Left lung (tissue), 10 donors: ENCODE measurements around the gene LRMDA. TPM values are rescaled to one million over a fixed set of nuclear protein-coding genes. Genes with fewer than 3 reads are reported as not detected.

ENCODE experiments used
- ATAC-seq: fragments of 200-7000 bp; cut with Tn5 transposase; one replicate; pipeline ENCODE4 v1.9.1; 2020; ENCODE audit warnings: moderate library complexity
- DNase-seq, 4 donors: peaks; one replicate each; pipeline ENCODE4 v3.0.0-alpha.2; 2013 to 2020
- H3K27ac ChIP-seq, 2 donors: fragments of 200-600 bp; sonication (generic) in 1 of 2; one replicate each; pipeline versions ENCODE4 v1.5.0 to v1.8.0; 2020 to 2021
- H3K27me3 ChIP-seq, 2 donors: fragments of 200-600 bp; sonication (generic) in 1 of 2; one replicate each; pipeline versions ENCODE4 v1.5.0 to v1.8.0; 2020 to 2021
- H3K36me3 ChIP-seq, 2 donors: fragments of 200-600 bp; sonication (generic) in 1 of 2; one replicate each; pipeline versions ENCODE4 v1.5.0 to v1.8.0; 2020 to 2021
- H3K4me1 ChIP-seq, 2 donors: fragments of 200-600 bp; one replicate each; pipeline ENCODE4 v1.8.0; 2021
- H3K4me3 ChIP-seq, 2 donors: fragments of 200-600 bp; sonication (generic) in 1 of 2; one replicate each; pipeline versions ENCODE4 v1.5.0 to v1.8.0; 2020 to 2021; ENCODE audit warnings: mild to moderate bottlenecking in 1 of 2
- H3K9me3 ChIP-seq, 2 donors: fragments of 200-600 bp; sonication (generic) in 1 of 2; one replicate each; pipeline versions ENCODE4 v1.5.0 to v1.8.0; 2020 to 2021
- CTCF ChIP-seq, 2 donors: fragments of 200-600 bp; sonication (generic) in 1 of 2; IDR thresholded peaks; one replicate each; pipeline versions ENCODE4 v1.5.0 to v1.8.0; 2021; ENCODE audit warnings: antibody characterized with exemption in 2 of 2
- intact Hi-C, 2 donors: fragments of 100-400 bp; cut with DNase I; formaldehyde crosslinking; loops; one replicate each; pipeline versions ENCODE4 v1.11.2 to v1.14.2; 2022
- polyA plus RNA-seq, 6 donors: library from polyadenylated mRNA; unstranded; fragments of 120-200 nt; gene quantifications; one replicate each; pipeline ENCODE4 v1.2.1, GENCODE V29; 2013; ENCODE audit not compliant: insufficient read length in 6 of 6
- total RNA-seq, 2 donors: library from RNA; stranded (reverse); fragmentation: NEBNext Ultra II Directional; extraction: Animal tissue kit (Norgen Biotek cat#: 25700); gene quantifications; one replicate each; pipeline ENCODE4 v1.2.1, GENCODE V29; 2021
- donor health status: DM: no; HTN: yes; CAD: no.
- donor health status: DM: no; HTN: no; CAD: no.

LRMDA gene
- total and polyA plus RNA-seq, 8 donors, result 13.9 to 23.6 (median 18.7) TPM

DNA sequence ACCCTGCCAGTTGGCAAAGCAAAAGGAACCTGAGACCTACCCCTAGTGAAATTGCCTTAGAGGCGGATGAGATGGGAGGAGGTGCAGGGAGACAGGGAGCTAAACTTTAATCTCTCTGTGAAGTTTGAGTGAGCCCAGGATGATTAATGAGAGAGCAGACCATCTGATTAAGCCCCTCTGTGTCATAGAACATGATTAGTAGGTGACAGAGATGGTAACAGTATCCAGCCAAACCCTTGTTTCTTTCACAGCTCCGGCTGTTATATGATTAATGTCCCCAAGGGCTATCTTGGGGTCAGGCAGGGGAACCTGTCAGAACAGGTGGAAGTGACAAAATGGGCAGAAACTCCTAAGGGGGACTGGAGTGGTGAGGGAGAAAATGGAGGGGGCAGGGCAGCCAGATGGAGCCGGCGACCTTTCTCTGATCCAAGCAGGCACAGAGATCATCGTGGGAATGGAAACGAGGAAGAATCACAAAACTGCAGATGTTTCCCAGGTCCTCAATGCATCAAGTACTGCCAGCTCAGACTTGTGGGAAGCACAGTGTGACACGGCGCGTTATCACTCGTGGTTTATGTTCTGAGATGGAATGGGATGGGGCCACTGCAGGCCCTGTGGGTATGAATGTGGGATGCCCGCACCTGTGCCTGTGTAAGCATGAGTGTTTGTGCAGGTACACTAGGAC lies 684.2 kb downstream of the LRMDA start:
- Histone ChIP-seq H3K4me1 (peaks cover 0 to 6% of the 10 kb centered on the region in 2 donors), H3K4me3 (no peak overlapping the region), H3K9me3 (no peaks in the 10 kb centered on the region), H3K27ac (no peak overlapping the region), H3K27me3 (no peaks in the 10 kb centered on the region), H3K36me3 (no peaks in the 10 kb centered on the region)
- no peak for TF ChIP-seq CTCF (IDR thresholded peaks at IDR 0.05)
- ATAC-seq (peak; percentile 12), DNase-seq (no peak)
- intact Hi-C loops, result no loop called here

DNA sequence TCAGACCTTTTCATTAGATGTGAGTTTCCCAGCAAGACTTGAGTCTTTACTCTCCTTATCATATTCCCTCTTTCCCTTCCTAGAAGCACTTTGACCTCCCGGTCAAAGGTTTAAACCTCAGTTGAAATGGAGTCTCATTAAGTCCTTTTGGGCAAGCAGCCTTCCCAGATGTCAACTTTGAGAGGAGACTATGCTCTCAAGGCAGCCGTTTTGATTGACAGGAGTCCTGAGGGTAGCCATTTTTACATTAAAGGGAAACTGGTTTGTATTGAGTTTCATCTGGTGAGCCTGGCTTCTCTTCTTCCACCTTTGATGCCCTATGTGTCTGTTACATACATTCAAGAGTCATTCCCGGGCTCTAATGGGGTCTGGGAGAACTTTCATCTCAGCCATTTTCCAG lies 685.1 kb downstream of the LRMDA start:
- DNase-seq (no peak), ATAC-seq (no peak)
- no peaks in the 10 kb centered on the region for H3K27me3 ChIP-seq
- no peaks in the 10 kb centered on the region for H3K9me3 ChIP-seq
- no peak overlapping the region for H3K4me3 ChIP-seq
- peaks cover 0 to 6% of the 10 kb centered on the region in 2 donors for H3K4me1 ChIP-seq
- intact Hi-C loops, result no loop called here
- H3K27ac ChIP-seq, result no peak overlapping the region
- TF ChIP-seq CTCF (IDR thresholded peaks at IDR 0.05), result no peak
- no peaks in the 10 kb centered on the region for H3K36me3 ChIP-seq

DNA sequence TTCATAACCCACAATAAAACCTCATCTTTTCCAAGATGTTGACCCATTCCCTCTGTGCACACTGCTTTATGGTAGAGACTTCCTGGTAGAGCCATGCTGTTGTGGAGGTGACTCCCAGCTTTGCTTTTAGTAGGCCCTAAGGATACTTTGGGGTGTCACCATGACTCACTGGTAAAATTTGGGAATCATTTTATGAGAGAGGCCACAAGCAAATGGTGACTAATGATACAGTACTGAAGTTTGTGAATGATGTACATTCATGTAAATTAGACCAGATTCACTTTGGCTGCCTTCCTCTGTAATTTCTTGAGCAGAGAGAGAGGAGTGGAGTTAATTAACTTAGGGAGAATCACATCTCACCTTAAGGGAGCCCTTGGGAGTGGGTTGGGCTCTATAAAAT lies 686.5 kb downstream of the LRMDA start:
- no peaks in the 10 kb centered on the region for H3K27me3 ChIP-seq
- DNase-seq, result no peak

DNA sequence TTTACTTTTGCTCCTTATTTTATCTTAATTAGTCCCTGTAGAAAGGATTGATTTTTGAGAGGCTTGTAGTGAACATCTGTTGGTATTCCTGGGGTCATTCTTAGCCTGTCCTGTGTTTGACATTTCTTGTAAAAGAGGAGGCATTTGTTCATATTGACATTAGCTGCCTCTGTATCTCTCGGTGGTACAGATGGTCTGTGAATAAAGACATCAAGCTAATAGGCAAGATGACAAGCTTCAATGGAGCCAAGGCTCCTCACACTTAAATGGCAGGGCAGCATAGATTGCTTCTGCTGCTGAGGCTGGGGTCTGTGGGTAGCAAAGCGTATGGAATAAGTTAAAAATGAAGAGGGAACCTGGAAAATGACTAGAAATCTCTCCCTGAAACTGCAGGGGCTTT lies 687.6 kb downstream of the LRMDA start:
- DNase-seq, result no peak
- Histone ChIP-seq H3K27me3 (no peaks in the 10 kb centered on the region), H3K36me3 (no peaks in the 10 kb centered on the region), H3K4me1 (peaks cover 0 to 5% of the 10 kb centered on the region in 2 donors), H3K27ac (no peak overlapping the region), H3K9me3 (no peaks in the 10 kb centered on the region), H3K4me3 (no peak overlapping the region)
- intact Hi-C loops, result no loop called here
- TF ChIP-seq CTCF (IDR thresholded peaks at IDR 0.05), result no peak
- ATAC-seq, result no peak

More for the DNA sequence above, 686.5 kb downstream of the LRMDA start:
- no peak overlapping the region for H3K4me3 ChIP-seq
- no peak for TF ChIP-seq CTCF (IDR thresholded peaks at IDR 0.05)
- intact Hi-C loops, result no loop called here
- H3K4me1 ChIP-seq, result peaks cover 0 to 6% of the 10 kb centered on the region in 2 donors
- no peak overlapping the region for H3K27ac ChIP-seq
- no peaks in the 10 kb centered on the region for H3K9me3 ChIP-seq
- no peaks in the 10 kb centered on the region for H3K36me3 ChIP-seq
- ATAC-seq, result no peak

DNA sequence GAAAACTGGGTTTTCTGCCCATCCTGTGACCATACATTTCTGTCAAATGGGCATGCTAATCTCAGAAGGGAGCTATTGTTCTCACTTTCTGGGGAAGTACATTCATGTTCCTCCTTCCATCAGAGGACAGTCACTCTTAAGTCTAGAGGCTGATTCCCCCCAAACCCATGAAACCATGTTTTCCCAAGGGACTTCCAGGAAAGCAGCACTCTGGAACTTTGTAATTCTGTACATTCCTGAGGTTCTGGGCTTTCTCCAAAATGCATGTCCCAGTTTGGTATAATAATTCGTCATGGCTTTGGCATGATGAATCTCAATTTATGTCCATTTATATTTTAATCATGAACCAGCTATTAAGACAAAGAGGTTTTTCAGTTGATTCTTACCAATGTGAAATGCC lies 688.1 kb downstream of the LRMDA start:
- peaks cover 0 to under 1% of the 10 kb centered on the region in 2 donors for H3K4me1 ChIP-seq
- H3K4me3 ChIP-seq, result no peak overlapping the region
- intact Hi-C loops, result no loop called here
- H3K36me3 ChIP-seq, result no peaks in the 10 kb centered on the region
- H3K9me3 ChIP-seq, result no peaks in the 10 kb centered on the region
- H3K27ac ChIP-seq, result no peak overlapping the region
- DNase-seq, result no peak
- no peak for TF ChIP-seq CTCF (IDR thresholded peaks at IDR 0.05)
- ATAC-seq, result no peak
- no peaks in the 10 kb centered on the region for H3K27me3 ChIP-seq
